Measurements from ENCODE around the gene ABCA13.

ABCA13 gene

DNA sequence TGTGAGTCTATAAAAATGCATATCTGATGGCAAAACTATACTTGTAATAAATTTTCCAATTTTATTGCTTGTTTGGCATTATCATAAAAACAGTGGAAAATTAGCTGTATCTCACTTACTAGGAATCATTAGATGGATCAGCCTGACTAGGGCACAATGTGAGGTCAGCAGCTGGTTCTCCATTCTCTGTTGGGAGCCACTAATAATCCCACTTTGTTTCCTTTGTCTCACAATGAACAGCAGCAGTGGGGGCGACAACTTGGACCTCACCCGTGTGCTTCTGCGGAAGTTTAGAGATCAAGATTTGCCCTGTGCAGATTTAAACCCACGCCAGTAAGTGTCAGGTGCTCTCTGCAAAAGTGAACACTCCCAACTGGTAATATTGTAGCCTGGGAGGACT lies 295.5 kb downstream of the ABCA13 start:
- Histone ChIP-seq H3K27ac (replicated peaks) (no peak overlapping the region), H3K4me3 (replicated peaks; ENCODE audit: insufficient read depth, low read length) (no peak overlapping the region), H3K27me3 (ENCODE audit: insufficient read depth, poor library complexity, severe bottlenecking) (no peaks in the 10 kb centered on the region)
- DNase-seq (ENCODE audit: low read depth in 1 of 2, low spot score in 1 of 2): no peak
- TF ChIP-seq GABPA (IDR thresholded peaks at IDR 0.05; ENCODE audit: low read depth): no peak
- TF ChIP-seq POLR2AphosphoS5 (IDR thresholded peaks at IDR 0.05; ENCODE audit: low read depth): no peak
- TF ChIP-seq SPI1 (IDR thresholded peaks at IDR 0.05; ENCODE audit: borderline replicate concordance, low read depth): no peak
- TF ChIP-seq, protein P1, sequence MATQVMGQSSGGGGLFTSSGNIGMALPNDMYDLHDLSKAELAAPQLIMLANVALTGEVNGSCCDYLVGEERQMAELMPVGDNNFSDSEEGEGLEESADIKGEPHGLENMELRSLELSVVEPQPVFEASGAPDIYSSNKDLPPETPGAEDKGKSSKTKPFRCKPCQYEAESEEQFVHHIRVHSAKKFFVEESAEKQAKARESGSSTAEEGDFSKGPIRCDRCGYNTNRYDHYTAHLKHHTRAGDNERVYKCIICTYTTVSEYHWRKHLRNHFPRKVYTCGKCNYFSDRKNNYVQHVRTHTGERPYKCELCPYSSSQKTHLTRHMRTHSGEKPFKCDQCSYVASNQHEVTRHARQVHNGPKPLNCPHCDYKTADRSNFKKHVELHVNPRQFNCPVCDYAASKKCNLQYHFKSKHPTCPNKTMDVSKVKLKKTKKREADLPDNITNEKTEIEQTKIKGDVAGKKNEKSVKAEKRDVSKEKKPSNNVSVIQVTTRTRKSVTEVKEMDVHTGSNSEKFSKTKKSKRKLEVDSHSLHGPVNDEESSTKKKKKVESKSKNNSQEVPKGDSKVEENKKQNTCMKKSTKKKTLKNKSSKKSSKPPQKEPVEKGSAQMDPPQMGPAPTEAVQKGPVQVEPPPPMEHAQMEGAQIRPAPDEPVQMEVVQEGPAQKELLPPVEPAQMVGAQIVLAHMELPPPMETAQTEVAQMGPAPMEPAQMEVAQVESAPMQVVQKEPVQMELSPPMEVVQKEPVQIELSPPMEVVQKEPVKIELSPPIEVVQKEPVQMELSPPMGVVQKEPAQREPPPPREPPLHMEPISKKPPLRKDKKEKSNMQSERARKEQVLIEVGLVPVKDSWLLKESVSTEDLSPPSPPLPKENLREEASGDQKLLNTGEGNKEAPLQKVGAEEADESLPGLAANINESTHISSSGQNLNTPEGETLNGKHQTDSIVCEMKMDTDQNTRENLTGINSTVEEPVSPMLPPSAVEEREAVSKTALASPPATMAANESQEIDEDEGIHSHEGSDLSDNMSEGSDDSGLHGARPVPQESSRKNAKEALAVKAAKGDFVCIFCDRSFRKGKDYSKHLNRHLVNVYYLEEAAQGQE (IDR thresholded peaks at IDR 0.05; ENCODE audit: insufficient replicate concordance, low read depth): no peak
- TF ChIP-seq, protein P2, sequence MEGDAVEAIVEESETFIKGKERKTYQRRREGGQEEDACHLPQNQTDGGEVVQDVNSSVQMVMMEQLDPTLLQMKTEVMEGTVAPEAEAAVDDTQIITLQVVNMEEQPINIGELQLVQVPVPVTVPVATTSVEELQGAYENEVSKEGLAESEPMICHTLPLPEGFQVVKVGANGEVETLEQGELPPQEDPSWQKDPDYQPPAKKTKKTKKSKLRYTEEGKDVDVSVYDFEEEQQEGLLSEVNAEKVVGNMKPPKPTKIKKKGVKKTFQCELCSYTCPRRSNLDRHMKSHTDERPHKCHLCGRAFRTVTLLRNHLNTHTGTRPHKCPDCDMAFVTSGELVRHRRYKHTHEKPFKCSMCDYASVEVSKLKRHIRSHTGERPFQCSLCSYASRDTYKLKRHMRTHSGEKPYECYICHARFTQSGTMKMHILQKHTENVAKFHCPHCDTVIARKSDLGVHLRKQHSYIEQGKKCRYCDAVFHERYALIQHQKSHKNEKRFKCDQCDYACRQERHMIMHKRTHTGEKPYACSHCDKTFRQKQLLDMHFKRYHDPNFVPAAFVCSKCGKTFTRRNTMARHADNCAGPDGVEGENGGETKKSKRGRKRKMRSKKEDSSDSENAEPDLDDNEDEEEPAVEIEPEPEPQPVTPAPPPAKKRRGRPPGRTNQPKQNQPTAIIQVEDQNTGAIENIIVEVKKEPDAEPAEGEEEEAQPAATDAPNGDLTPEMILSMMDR (IDR thresholded peaks at IDR 0.05; ENCODE audit: insufficient read depth, low read length): no peak

DNA sequence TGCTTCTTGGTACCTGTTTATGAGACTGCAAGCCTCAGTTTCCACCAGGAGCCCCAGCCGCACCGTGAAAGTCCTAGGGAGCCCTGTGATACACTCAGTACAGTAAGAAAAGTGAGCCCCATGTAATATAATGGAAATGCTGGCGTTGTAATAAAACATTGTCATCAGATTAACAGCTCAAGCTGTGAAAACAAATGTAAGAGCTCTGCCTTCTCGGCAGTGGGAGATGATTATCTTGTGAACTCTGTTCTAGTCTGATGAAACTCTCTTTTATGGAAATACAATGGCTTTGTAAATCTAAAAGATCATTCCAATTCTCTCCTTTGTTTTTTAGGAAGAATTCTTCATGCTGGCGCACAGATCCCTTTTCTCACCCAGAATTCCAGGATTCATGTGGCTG lies 299.9 kb downstream of the ABCA13 start:
- Histone ChIP-seq H3K27ac (replicated peaks) (0 out of 2 replicates have a peak overlapping the region, but pooled peaks have one; percentile 35), H3K27me3 (ENCODE audit: insufficient read depth, poor library complexity, severe bottlenecking) (no peaks in the 10 kb centered on the region), H3K4me3 (replicated peaks; ENCODE audit: insufficient read depth, low read length) (no peak overlapping the region)
- no peak for DNase-seq (ENCODE audit: low read depth in 1 of 2, low spot score in 1 of 2)
- no peak for TF ChIP-seq SPI1 (IDR thresholded peaks at IDR 0.05; ENCODE audit: borderline replicate concordance, low read depth)
- TF ChIP-seq POLR2AphosphoS5 (IDR thresholded peaks at IDR 0.05; ENCODE audit: low read depth): no peak
- TF ChIP-seq, protein P2 (IDR thresholded peaks at IDR 0.05; ENCODE audit: insufficient read depth, low read length): no peak

DNA sequence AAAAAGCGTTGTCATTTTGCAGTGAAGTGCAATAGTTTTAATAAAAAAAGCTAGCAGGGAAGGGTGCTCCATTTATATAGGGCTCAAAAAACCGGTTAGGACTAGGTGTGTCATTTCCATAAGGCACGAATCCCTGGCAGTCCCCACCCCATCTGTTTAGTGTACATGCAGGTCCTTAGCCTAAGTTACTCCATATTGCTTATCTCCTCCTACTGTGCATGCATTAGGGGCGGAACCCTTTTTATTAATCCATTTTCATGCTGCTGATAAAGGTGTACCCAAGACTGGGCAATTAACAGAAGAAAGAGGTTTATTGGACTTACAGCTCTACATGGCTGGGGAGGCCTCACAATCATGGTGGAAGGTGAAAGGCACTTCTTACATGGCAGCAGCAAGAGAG lies 301.4 kb downstream of the ABCA13 start:
- TF ChIP-seq POLR2AphosphoS5 (IDR thresholded peaks at IDR 0.05; ENCODE audit: low read depth): no peak
- TF ChIP-seq, protein P1 (IDR thresholded peaks at IDR 0.05; ENCODE audit: insufficient replicate concordance, low read depth): no peak
- TF ChIP-seq SPI1 (IDR thresholded peaks at IDR 0.05; ENCODE audit: borderline replicate concordance, low read depth): no peak
- TF ChIP-seq, protein P2 (IDR thresholded peaks at IDR 0.05; ENCODE audit: insufficient read depth, low read length): no peak
- no peak for TF ChIP-seq GABPA (IDR thresholded peaks at IDR 0.05; ENCODE audit: low read depth)
- no peak for DNase-seq (ENCODE audit: low read depth in 1 of 2, low spot score in 1 of 2)
- H3K27me3 ChIP-seq (ENCODE audit: insufficient read depth, poor library complexity, severe bottlenecking): no peaks in the 10 kb centered on the region
- no peak overlapping the region for H3K4me3 ChIP-seq (replicated peaks; ENCODE audit: insufficient read depth, low read length)
- no peak overlapping the region for H3K27ac ChIP-seq (replicated peaks)

DNA sequence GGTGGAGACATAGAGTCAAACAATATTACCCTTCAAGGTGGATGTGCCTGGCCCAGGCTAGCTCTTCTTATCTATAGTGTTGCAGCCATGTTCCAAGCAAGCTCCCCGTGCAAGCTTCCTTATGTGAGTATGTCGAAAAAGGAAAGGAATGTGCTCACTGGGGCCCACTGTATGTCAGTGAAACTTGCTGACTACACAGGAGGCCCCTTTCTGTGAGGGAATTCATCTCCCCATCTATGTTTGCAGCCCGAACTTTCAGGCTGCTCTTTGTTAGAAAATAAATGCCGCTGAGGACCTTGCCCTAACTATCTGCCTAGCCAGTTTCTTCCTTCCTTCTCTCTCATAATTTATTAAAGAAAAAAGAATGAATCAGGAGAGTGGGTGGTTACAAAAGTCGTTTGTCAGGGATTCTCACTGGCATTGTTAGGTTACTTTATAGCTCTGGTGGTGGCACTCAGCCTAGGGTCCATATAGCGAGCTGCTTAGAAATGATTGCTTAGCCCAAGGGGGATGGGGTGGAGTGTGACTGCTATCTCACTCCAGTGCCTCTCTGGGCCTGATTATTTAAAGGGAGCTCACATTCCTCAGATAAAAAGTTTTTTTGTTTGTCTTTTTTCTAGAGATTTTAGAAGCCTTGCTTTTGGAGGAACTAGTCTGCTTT lies 302.1 kb downstream of the ABCA13 start:
- no peaks in the 10 kb centered on the region for H3K27me3 ChIP-seq (ENCODE audit: insufficient read depth, poor library complexity, severe bottlenecking)
- no peak overlapping the region for H3K27ac ChIP-seq (replicated peaks)
- H3K4me3 ChIP-seq (replicated peaks; ENCODE audit: insufficient read depth, low read length): no peak overlapping the region
- TF ChIP-seq, protein P1 (IDR thresholded peaks at IDR 0.05; ENCODE audit: insufficient replicate concordance, low read depth): no peak
- TF ChIP-seq GABPA (IDR thresholded peaks at IDR 0.05; ENCODE audit: low read depth): no peak
- no peak for TF ChIP-seq SPI1 (IDR thresholded peaks at IDR 0.05; ENCODE audit: borderline replicate concordance, low read depth)
- TF ChIP-seq POLR2AphosphoS5 (IDR thresholded peaks at IDR 0.05; ENCODE audit: low read depth): no peak
- DNase-seq (ENCODE audit: low read depth in 1 of 2, low spot score in 1 of 2): no peak
